ENCODE measurements around the gene SLC25A21. TPM values are rescaled to one million over a fixed set of nuclear protein-coding genes. Genes with fewer than 3 reads are reported as not detected.

The SLC25A21 gene
- total RNA-seq, 1 donor from 2014 or later: 0.56 TPM

- DNase-seq (ENCODE audit: extremely low spot score, unreplicated experiment): no peak
- H3K27me3 Mint-ChIP-seq (ENCODE audit: unreplicated experiment): peaks cover 96% of the 10 kb centered on the region
- H3K27ac Mint-ChIP-seq (ENCODE audit: unreplicated experiment): no peak overlapping the region
- peaks cover 4% of the 10 kb centered on the region for H3K36me3 Mint-ChIP-seq (ENCODE audit: unreplicated experiment)
- H3K4me3 Mint-ChIP-seq (ENCODE audit: unreplicated experiment): no peak overlapping the region
- H3K4me1 Mint-ChIP-seq (ENCODE audit: unreplicated experiment): peaks cover 64% of the 10 kb centered on the region
- TF ChIP-seq CTCF (IDR thresholded peaks at IDR 0.05): no peak
- peaks cover 3% of the 10 kb centered on the region for H3K9me3 Mint-ChIP-seq (ENCODE audit: unreplicated experiment)
Measured at GRCh38 chr14:36659822-36660735, 512.3 kb downstream of the SLC25A21 start.

GRCh38 chr14:36659010-36659821 is 513.2 kb downstream of the SLC25A21 start:
- Mint-ChIP-seq H3K4me1 (ENCODE audit: unreplicated experiment) (peaks cover 58% of the 10 kb centered on the region), H3K4me3 (ENCODE audit: unreplicated experiment) (peak overlapping the region; percentile 46)

GRCh38 chr14:36658123-36659009 is 514.0 kb downstream of the SLC25A21 start:
- no peak for DNase-seq (ENCODE audit: extremely low spot score, unreplicated experiment)
- no peak for TF ChIP-seq CTCF (IDR thresholded peaks at IDR 0.05)
- no peak overlapping the region for H3K27ac Mint-ChIP-seq (ENCODE audit: unreplicated experiment)
- peak overlapping the region; percentile 63 for H3K4me3 Mint-ChIP-seq (ENCODE audit: unreplicated experiment)
- peaks cover 4% of the 10 kb centered on the region for H3K36me3 Mint-ChIP-seq (ENCODE audit: unreplicated experiment)
- peaks cover 96% of the 10 kb centered on the region for H3K27me3 Mint-ChIP-seq (ENCODE audit: unreplicated experiment)
- peaks cover 3% of the 10 kb centered on the region for H3K9me3 Mint-ChIP-seq (ENCODE audit: unreplicated experiment)
- H3K4me1 Mint-ChIP-seq (ENCODE audit: unreplicated experiment): peaks cover 51% of the 10 kb centered on the region

More at GRCh38 chr14:36659010-36659821, 513.2 kb downstream of the SLC25A21 start:
- no peak for TF ChIP-seq CTCF (IDR thresholded peaks at IDR 0.05)
- H3K27ac Mint-ChIP-seq (ENCODE audit: unreplicated experiment): no peak overlapping the region
- H3K27me3 Mint-ChIP-seq (ENCODE audit: unreplicated experiment): peaks cover 96% of the 10 kb centered on the region
- H3K9me3 Mint-ChIP-seq (ENCODE audit: unreplicated experiment): peaks cover 3% of the 10 kb centered on the region
- H3K36me3 Mint-ChIP-seq (ENCODE audit: unreplicated experiment): peaks cover 4% of the 10 kb centered on the region
- no peak for DNase-seq (ENCODE audit: extremely low spot score, unreplicated experiment)

- Mint-ChIP-seq H3K27ac (ENCODE audit: unreplicated experiment) (no peak overlapping the region), H3K4me3 (ENCODE audit: unreplicated experiment) (peak overlapping the region; percentile 63), H3K4me1 (ENCODE audit: unreplicated experiment) (peaks cover 44% of the 10 kb centered on the region), H3K9me3 (ENCODE audit: unreplicated experiment) (peaks cover 3% of the 10 kb centered on the region), H3K36me3 (ENCODE audit: unreplicated experiment) (peaks cover 4% of the 10 kb centered on the region), H3K27me3 (ENCODE audit: unreplicated experiment) (peaks cover 96% of the 10 kb centered on the region)
- no peak for TF ChIP-seq CTCF (IDR thresholded peaks at IDR 0.05)
- DNase-seq (ENCODE audit: extremely low spot score, unreplicated experiment): no peak
Measured at GRCh38 chr14:36657399-36658122, 514.8 kb downstream of the SLC25A21 start.
